GM19438 (cell line): ENCODE results near the gene IL11.
A peak's percentile ranks its signal among the peaks of the same experiment; 100 is the strongest.
"Not testable (repeated sequence)": the region's sequence is repeated elsewhere in the genome, so short reads cannot be mapped to it uniquely, and the experiment has no call there.

Source experiments
- ATAC-seq: cut with Tn5 transposase; IDR thresholded peaks from one replicate; pipeline ENCODE4 v1.9.1; 2021; ENCODE audit warnings: low read depth; ENCODE audit not compliant: unreplicated experiment

Gene IL11

DNA sequence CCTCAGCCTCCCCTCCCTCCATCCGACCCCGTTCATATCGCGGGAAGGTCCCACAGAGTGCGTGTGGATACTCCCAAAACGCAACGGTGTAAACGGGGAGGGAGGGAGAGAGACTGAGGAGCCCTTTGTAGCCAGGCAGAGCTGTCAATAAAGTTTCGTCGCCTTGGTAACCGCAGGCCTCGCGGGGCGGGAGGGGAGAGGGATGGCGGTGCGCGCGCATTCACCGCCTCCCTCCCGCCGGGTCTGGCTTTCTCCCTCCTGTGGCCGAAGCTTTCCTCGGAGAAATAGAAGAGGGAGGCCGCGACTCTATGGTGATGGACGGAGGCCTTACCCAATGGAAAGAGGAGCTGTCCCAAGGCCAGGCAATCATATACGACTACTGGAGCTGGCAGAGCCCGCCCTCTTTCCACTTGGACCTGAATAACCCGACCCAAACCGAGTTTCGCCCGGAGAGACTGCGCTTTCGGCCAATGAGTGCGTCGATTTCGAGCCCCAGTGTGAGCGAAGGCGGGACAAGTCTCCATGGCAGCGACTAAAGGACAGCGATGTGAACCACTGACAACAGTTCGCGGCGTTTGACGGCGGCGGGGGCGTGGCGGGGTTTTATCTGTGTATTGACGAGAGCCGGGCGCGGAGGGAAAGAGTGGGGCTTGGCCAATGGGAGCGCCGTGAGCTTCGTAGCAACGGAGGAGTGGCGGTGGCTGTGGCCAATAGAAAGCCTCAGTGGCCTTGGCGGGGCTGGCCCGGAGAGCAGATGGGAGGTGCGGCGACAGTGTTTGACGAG lies 31.0 kb downstream of the IL11 start, which contains the start of gene KMT5C:
TSS of gene KMT5C (plus strand) at position 772 of the 784 bp plus-strand sequence. CDS start 2,061 bp downstream, outside the sequence.
- peak; percentile 82 for ATAC-seq

DNA sequence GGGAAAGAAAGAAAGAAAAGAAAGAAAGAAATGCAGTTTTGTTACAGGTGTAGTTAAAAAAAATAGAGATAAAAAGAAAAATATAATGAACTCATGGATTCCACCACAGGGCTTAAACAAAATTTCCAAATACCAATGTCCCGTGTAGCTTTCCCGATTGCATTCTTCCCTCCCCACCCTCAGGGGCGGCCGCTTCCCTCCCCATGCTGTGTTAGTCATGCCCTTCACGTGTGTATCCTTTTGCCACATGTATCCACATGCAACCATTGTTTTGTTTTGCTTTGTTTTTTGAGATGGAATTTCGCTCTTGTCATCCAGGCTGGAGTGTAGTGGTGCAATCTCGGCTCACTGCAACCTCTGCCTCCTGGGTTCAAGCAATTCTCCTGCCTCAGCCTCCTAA lies 34.2 kb downstream of the IL11 start:
- no peak for ATAC-seq

DNA sequence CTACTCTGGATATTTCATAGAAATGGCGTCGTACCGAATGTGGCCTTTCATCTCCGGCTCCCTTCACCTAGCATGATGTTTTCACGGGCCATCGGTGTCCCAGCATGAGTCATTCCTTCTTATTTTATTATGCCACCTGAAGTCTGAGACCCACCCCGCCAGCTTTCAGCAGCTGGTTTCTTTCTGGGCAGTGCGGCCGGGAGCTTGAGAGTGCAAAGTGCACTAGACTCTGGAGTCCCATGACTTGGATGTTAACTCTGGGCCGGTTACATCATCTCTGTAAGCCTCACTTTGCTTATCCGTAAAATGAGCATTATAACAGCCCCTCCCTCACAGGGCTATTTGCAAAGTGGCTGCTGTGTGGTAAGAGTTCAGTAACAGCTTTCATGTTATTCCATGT lies 36.4 kb downstream of the IL11 start:
- ATAC-seq = no peak

DNA sequence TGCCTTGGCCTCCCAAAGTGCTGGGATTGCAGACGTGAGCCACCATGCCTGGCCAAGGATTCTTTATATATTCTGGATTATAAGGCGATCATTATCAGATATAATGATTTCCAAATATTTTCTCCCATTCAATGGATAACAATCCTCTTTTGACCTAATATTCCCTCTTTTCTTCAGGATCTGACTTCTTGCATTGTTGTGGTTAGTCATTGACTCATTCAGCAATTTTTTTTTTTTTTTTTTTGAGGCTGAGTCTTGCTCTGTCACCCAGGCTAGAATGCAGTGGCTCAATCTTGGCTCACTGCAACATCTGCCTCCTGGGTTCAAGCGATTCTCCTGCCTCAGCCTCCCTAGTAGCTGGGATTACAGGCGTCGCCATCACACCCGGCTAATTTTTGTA lies 40.5 kb downstream of the IL11 start:
- ATAC-seq = not testable (repeated sequence)

DNA sequence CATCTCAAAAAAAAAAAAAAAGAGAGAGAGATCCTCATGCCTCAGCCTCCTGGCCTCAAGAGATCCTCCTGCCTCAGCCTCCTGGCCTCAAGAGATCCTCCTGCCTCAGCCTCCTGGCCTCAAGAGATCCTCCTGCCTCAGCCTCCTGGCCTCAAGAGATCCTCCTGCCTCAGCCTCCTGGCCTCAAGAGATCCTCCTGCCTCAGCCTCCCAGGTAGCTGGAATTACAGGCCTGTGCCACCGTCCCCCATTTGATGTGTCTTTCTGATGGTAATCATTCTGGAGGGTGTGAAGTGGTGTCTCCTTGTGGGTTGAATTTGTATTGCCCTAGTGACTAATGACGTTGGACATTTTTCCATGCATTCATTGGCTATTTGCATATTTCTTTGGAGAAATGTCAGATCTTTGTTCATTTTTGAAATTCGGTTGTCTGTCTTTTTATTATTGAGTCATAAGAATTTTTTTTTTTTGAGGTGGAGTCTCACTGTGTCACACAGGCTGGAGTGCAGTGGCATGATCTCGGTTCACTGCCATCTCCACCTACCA lies 41.4 kb downstream of the IL11 start:
- not testable (repeated sequence) for ATAC-seq

DNA sequence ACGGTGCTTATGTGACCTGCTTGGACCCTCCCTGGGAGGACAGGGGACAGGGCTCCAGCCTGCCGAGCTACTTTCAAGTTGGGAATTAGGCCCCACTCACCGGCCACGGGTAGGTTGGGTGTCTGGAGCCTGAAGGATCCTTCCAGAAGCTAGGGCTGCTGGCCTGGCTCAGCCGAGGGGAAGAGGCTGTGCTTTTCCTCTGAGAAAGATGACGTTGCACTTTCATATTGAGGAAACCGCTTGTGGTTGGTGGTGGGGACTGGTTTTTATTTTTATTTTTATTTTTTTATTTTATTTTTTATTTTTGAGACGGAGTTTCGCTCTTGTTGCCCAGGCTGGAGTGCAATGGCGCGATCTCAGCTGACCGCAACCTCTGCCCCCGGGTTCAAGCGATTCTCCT lies 45.1 kb downstream of the IL11 start, which contains the start of gene TMEM150B:
TSS of gene TMEM150B (minus strand) at position 170 of the 400 bp plus-strand sequence. CDS start 4,305 bp downstream, outside the sequence.
- no peak for ATAC-seq

DNA sequence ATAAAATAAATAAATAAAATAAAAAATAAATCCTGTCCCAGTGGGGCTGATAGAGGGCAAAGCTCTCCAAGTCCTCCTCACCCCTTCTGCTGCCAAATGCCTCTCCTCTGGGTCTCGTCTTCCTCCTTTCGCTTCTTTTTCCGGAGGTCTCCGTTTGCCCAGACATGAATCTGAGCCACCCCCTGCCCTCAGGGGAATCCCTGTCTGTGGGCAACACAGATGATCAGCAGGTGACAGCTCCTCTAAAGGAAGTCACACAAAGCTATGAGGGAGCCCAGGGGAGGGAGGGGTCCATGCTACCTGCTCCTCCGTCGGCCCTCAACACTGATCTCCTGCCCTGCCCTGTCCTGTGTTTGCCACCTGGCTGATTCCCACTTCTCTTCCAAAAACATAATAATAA lies 45.6 kb downstream of the IL11 start:
- no peak for ATAC-seq

DNA sequence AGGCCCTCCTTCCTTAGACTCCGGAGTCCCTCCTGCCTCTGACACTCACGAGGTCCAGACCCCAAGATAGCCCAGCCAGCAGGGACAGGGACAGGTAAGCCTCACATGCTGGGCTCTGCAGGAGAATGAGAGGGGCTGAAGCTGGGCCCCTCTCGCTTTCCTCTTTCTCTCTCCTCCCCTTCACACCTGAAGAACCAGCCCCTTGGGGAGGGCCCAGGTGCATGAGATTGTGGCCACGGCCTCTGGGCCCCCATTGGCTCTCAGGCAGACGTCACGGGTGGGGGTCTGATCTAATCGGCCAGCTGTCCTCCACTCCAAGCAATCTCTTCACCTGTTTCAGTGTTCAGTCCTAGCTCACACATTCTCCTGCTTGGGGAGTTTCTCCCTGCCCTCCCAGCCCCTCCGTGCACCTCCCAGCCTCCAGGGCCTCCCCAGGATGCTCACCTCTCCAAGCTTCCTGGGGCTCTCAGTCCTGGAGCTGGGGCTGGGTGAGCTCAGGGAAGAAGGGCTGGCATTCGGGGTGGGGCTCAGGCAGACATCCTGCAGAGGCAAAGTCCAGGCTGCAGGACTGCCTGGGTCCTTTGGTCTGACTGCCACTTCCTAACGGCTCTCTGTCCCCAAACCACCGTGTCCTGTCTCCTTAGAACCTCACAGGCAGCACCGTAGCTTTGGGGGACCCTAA lies 47.9 kb downstream of the IL11 start:
- no peak for ATAC-seq

DNA sequence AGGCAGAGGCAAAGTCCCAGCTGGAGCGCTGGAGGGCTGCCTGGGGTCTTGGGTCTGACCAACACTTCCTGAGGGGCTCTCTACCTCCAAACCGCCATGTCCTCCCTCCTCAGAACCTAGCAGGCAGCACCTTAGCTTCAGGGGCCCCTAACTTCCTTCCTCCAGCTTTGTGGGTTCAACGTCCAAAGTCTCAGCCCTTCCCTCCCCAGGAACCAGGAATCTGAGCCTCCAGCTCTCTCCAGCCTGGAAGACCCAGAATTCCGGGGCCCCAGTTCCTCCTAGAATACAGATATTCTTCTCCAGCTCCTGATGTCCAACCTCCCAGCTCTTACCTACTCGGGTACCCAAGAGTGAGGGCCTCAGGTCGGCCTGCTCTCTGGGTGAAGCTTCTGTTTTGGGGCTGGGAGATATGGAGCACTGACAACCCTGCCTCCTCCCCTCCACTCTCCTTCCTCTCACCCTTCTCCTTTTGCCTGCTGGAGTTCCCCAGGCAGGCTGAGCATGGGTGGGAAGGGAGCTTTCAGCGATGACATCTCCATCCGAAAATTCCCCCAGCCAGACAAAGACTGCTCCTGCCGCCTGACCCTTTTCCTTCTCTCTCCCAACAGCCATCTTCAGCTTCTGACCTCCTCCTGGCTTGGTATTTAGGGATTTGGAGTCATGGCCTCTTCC lies 48.7 kb downstream of the IL11 start:
- ATAC-seq = no peak

DNA sequence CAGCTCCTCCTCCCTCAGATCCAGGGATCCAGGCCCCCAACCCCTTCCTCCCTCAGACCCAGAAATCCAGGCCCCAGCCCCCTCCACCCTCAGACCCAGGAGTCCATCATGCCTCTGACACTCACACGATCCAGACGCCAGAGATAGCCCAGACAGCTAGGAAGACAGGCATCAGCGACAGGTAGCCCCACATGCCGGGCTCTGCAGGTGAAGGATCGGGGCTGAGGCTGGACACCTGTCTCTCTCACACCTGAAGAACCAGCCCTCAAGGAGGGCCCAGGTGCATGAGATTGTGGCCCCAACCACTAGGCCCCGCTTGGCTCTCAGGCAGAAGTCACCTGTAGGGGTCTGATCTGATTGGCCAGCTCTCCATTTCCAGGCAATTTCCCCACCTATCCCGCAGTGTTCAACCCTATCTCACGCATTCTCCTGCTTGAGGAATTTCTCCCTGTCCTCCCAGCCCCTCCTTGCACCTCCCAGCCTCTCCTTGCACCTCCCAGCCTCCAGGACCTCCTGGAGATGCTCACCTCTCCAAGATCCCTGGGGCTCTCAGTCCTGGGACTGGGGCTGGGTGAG lies 49.3 kb downstream of the IL11 start:
- ATAC-seq = no peak

DNA sequence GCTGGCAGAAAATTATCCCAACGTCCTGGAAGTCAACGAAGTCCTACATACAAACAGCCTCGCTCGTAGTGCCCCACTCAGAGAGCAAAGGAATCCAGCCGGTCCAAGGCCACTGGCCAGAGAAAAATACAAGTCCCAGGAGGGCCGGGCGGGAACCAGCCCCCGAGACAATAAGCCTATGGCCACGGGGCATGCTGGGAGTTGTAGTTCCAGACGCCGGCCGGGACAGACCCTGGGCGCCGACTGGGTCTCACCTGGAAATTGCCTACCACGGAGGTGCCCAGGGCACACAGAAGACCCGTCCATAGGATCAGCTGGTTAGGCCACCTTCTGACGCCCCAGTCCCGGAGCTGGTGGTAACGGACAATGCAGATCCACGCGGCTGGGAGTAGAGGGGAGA lies 50.5 kb downstream of the IL11 start:
- no peak for ATAC-seq

DNA sequence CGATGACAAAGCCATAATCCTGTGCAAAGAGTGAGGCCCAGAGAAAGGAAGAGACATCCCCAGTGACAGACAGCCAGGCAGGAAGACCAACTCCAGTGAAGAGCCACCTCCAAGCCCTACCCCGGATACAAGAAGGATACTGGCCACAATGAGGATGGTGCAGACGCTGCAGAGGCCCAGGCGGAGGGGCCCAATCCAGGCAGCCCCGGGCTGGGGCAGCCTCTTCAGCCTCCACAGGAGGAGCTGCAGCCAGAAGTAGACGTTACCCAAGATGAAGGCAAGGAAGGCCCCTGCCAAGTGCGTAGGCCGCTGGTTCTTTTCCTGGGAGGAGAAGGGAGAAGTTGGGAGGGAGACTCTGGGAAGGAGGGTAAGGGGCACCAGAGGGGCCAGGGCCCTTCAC lies 53.6 kb downstream of the IL11 start:
- no peak for ATAC-seq

DNA sequence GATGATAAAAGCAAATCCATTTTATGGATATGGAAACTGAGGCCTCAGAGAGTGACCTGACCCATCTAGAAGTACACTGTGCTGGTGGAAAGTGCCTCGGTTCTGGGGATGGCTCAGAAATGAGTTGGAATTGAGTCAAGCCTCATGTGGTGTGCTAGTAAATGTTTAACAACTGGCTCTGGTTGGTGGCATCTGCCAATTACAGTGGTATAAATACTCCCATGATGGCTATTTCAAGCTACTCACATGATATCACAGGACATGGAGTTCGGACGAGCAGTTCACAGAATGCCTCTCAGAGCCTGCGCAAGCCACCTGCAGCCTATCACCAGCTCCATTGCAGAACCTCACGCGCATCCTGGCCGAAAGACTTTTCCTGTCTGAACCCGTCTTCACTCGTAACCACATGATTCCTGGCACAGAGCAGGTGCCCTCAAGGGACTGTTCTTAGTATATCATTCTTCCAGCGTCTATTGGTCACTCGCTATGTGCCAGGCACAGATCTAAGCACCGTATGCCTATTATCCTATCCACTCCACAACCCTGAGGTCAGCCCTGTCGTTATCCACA lies 54.2 kb downstream of the IL11 start:
- ATAC-seq = no peak

DNA sequence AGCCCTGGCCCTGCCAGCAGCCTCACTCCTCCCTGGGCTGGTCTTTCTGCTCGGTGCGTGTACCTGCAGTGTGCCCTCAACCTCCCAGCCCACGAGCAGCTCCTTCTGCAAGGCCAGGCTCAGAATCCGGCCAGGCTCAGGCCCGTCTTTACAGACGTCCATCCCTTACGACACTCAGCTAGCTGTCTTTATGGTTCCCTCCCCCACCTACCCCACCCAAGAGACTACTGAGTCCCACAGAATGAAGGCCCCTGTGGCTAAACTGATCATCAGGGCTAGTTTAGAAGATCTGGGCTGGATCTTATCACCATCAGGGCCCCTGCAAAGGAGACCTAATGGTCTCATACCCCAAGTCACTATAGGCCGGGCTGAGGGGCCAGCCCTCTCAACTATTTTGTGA lies 55.9 kb downstream of the IL11 start:
- no peak for ATAC-seq
